SK-N-SH (cell line): ENCODE data around the gene MATN4. TPM values are rescaled to one million over a fixed set of nuclear protein-coding genes. Genes with fewer than 3 reads are reported as not detected.

Experiments used
- CTCF ChIA-PET: fragments of 300-600, 350-600 bp; formaldehyde crosslinking; extraction: SDS; loops from one replicate; lab custom pipeline; 2021; lab: Yijun Ruan, JAX
- POLR2A ChIA-PET: fragments of 350-600 bp; sonication (Branson Sonifier 250); formaldehyde crosslinking; extraction: SDS; loops from one replicate; lab custom pipeline; 2020; ENCODE audit warnings: antibody characterized with exemption, inconsistent platforms; lab: Yijun Ruan, JAX
- DNase-seq: peaks from one replicate; pipeline ENCODE4 v3.0.0; 2012
- H2AFZ ChIP-seq: fragments of 200-600 bp; sonication (generic); 2 replicates; pipeline ENCODE4 v1.8.1; 2016; ENCODE audit warnings: antibody characterized with exemption, mild to moderate bottlenecking, low read depth
- H3F3A ChIP-seq: fragments of 200-600 bp; sonication (generic); replicated peaks from 2 replicates; pipeline ENCODE3; 2016; ENCODE audit warnings: antibody characterized with exemption, mild to moderate bottlenecking; ENCODE audit not compliant: insufficient read depth
- H3K27ac ChIP-seq, 2 experiments: fragments of 200-500 bp in 1 of 2; fragments of 200-600 bp in 1 of 2; sonication (Bioruptor generic) in 1 of 2; sonication (generic), shearing (Covaris generic) in 1 of 2; 2 replicates each; pipeline versions ENCODE4 v1.5.1 to v1.6.1; 2014 to 2016; ENCODE audit warnings: low read depth in 2 of 2, inconsistent platforms in 1 of 2, low read length in 1 of 2, mild to moderate bottlenecking in 1 of 2, mixed read lengths in 1 of 2
- H3K27me3 ChIP-seq: fragments of 200-600 bp; sonication (generic), shearing (Covaris generic); 2 replicates; pipeline ENCODE4 v1.6.1; 2016; ENCODE audit warnings: mixed run types; ENCODE audit not compliant: insufficient read depth
- H3K36me3 ChIP-seq, 2 experiments: fragments of 200-500 bp in 1 of 2; fragments of 200-600 bp in 1 of 2; sonication (Bioruptor generic) in 1 of 2; sonication (generic) in 1 of 2; replicated peaks in 1 of 2; 2 replicates each; pipeline versions ENCODE3 to v1.5.1; 2014 to 2016; ENCODE audit warnings: low read length in 1 of 2, mild to moderate bottlenecking in 1 of 2; ENCODE audit not compliant: insufficient read depth in 2 of 2, control insufficient read depth in 1 of 2
- H3K4me1 ChIP-seq, 2 experiments: fragments of 200-500 bp in 1 of 2; fragments of 200-600 bp in 1 of 2; sonication (Bioruptor generic) in 1 of 2; sonication (generic), shearing (Covaris generic) in 1 of 2; 2 replicates each; pipeline versions ENCODE4 v1.5.1 to v1.6.1; 2014 to 2016; ENCODE audit warnings: low read depth in 1 of 2, low read length in 1 of 2, mixed run types in 1 of 2; ENCODE audit not compliant: insufficient read depth in 2 of 2, control insufficient read depth in 1 of 2
- H3K4me2 ChIP-seq: fragments of 200-600 bp; sonication (generic), shearing (Covaris generic); 2 replicates; pipeline ENCODE4 v1.6.1; 2017; ENCODE audit warnings: mixed run types
- H3K4me3 ChIP-seq, 2 experiments: fragments of 200-500 bp in 1 of 2; fragments of 200-600 bp in 1 of 2; sonication (Bioruptor generic) in 1 of 2; sonication (generic), shearing (Covaris generic) in 1 of 2; 2 replicates each; pipeline versions ENCODE4 v1.5.1 to v1.8.1; 2014 to 2016; ENCODE audit warnings: low read depth in 2 of 2, inconsistent platforms in 1 of 2, low read length in 1 of 2, mild to moderate bottlenecking in 1 of 2, mixed read lengths in 1 of 2, moderate library complexity in 1 of 2
- H3K79me2 ChIP-seq: fragments of 200-600 bp; sonication (generic); 2 replicates; pipeline ENCODE4 v1.8.1; 2017; ENCODE audit warnings: mild to moderate bottlenecking; ENCODE audit not compliant: insufficient read depth
- H3K9ac ChIP-seq: fragments of 200-600 bp; sonication (generic); 2 replicates; pipeline ENCODE4 v1.6.1; 2017; ENCODE audit warnings: mixed run types
- H3K9me2 ChIP-seq: fragments of 200-600 bp; sonication (generic); 2 replicates; pipeline ENCODE4 v1.6.1; 2017; ENCODE audit warnings: mixed run types
- H3K9me3 ChIP-seq: fragments of 200-600 bp; sonication (generic); 2 replicates; pipeline ENCODE4 v1.6.1; 2017; ENCODE audit warnings: mixed run types, mild to moderate bottlenecking, moderate library complexity
- H4K20me1 ChIP-seq: fragments of 200-600 bp; sonication (generic); 2 replicates; pipeline ENCODE4 v1.6.1; 2017; ENCODE audit warnings: mild to moderate bottlenecking, mixed run types; ENCODE audit not compliant: insufficient read depth
- CHD2 ChIP-seq: fragments of 150-350 bp; IDR thresholded peaks from 2 replicates; pipeline ENCODE4 v1.6.1; 2018; ENCODE audit warnings: low read length; ENCODE audit not compliant: partially characterized antibody
- EP300 ChIP-seq, 2 experiments: IDR thresholded peaks; 2 replicates each; pipeline versions ENCODE4 v1.4.0 to v1.6.1; 2012; ENCODE audit warnings: borderline replicate concordance in 1 of 2, low read depth in 1 of 2, low read length in 1 of 2
- FOSL2 ChIP-seq: IDR thresholded peaks from 2 replicates; pipeline ENCODE4 v1.4.0; 2012; ENCODE audit warnings: low read depth, mild to moderate bottlenecking, moderate library complexity, borderline replicate concordance
- FOXM1 ChIP-seq: IDR thresholded peaks from 2 replicates; pipeline ENCODE4 v1.4.0; 2012; ENCODE audit warnings: low read depth, mild to moderate bottlenecking
- GABPA ChIP-seq: IDR thresholded peaks from 2 replicates; pipeline ENCODE4 v1.4.0; 2012; ENCODE audit warnings: low read depth, mild to moderate bottlenecking
- MEF2A ChIP-seq: IDR thresholded peaks from 2 replicates; pipeline ENCODE4 v1.4.0; 2012; ENCODE audit warnings: low read depth, borderline replicate concordance
- NRF1 ChIP-seq: IDR thresholded peaks from 2 replicates; pipeline ENCODE4 v1.6.1; 2012; ENCODE audit warnings: low read depth, mild to moderate bottlenecking, low read length
- RCOR1 ChIP-seq: fragments of 150-350 bp; IDR thresholded peaks from 2 replicates; pipeline ENCODE4 v1.6.1; 2017; ENCODE audit warnings: antibody characterized with exemption, low read length
- RFX5 ChIP-seq: IDR thresholded peaks from 2 replicates; pipeline ENCODE4 v1.6.1; 2012; ENCODE audit warnings: mild to moderate bottlenecking, improper control_type of control experiment, low read length
- TAF1 ChIP-seq: IDR thresholded peaks from 2 replicates; pipeline ENCODE4 v1.6.1; 2012; ENCODE audit warnings: low read depth, mild to moderate bottlenecking, low read length, moderate library complexity, borderline replicate concordance
- USF1 ChIP-seq: IDR thresholded peaks from 2 replicates; pipeline ENCODE4 v1.4.0; 2012; ENCODE audit warnings: low read depth, borderline replicate concordance
- YY1 ChIP-seq: IDR thresholded peaks from 2 replicates; pipeline ENCODE4 v1.4.0; 2012; ENCODE audit warnings: low read depth, mild to moderate bottlenecking
- WGBS: methylation state at CpG from one replicate; pipeline ENCODE4 v1.1.6; 2017; ENCODE audit warnings: low lambda C conversion rate; 5-methylcytosine and 5-hydroxymethylcytosine counted together
- polyA plus RNA-seq, 3 experiments: library from polyadenylated mRNA; depleted of rRNA; stranded (reverse); fragments of >200 nt; gene quantifications; 2 replicates each; pipeline ENCODE4 v1.2.3, GENCODE V29; 2012
- TF ChIP-seq, protein P1 (sequence below): IDR thresholded peaks from 2 replicates; pipeline ENCODE4 v1.4.0; 2012; ENCODE audit warnings: low read depth
- TF ChIP-seq, protein P2 (sequence below): fragments of 150-350 bp; IDR thresholded peaks from 2 replicates; pipeline ENCODE4 v1.6.1; 2016; ENCODE audit warnings: mild to moderate bottlenecking, low read depth, low read length
- TF ChIP-seq, protein P3 (sequence below): fragments of 200-600 bp; sonication (generic); IDR thresholded peaks from 2 replicates; pipeline ENCODE4 v1.6.1; 2017; ENCODE audit warnings: antibody characterized with exemption, mild to moderate bottlenecking, moderate library complexity

Gene MATN4
- polyA plus RNA-seq, 1 of the 3 experiments (the other 2 are of a cell fraction): 0.16 TPM

- TF ChIP-seq, protein P1, sequence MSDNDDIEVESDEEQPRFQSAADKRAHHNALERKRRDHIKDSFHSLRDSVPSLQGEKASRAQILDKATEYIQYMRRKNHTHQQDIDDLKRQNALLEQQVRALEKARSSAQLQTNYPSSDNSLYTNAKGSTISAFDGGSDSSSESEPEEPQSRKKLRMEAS: no peak
- TF ChIP-seq TAF1: no peak
- TF ChIP-seq EP300 (IDR thresholded peaks at IDR 0.05; ENCODE audit: borderline replicate concordance in 1 of 2, low read depth in 1 of 2, low read length in 1 of 2): no peak
- TF ChIP-seq USF1: no peak
- no peak for TF ChIP-seq NRF1
- TF ChIP-seq FOSL2: no peak
- TF ChIP-seq YY1: no peak
- no peak for TF ChIP-seq GABPA
- TF ChIP-seq MEF2A: no peak
- no peak for TF ChIP-seq FOXM1
- no peak for TF ChIP-seq RCOR1
- TF ChIP-seq RFX5: no peak
- TF ChIP-seq, protein P2, sequence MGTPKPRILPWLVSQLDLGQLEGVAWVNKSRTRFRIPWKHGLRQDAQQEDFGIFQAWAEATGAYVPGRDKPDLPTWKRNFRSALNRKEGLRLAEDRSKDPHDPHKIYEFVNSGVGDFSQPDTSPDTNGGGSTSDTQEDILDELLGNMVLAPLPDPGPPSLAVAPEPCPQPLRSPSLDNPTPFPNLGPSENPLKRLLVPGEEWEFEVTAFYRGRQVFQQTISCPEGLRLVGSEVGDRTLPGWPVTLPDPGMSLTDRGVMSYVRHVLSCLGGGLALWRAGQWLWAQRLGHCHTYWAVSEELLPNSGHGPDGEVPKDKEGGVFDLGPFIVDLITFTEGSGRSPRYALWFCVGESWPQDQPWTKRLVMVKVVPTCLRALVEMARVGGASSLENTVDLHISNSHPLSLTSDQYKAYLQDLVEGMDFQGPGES: no peak
- TF ChIP-seq, protein P3, sequence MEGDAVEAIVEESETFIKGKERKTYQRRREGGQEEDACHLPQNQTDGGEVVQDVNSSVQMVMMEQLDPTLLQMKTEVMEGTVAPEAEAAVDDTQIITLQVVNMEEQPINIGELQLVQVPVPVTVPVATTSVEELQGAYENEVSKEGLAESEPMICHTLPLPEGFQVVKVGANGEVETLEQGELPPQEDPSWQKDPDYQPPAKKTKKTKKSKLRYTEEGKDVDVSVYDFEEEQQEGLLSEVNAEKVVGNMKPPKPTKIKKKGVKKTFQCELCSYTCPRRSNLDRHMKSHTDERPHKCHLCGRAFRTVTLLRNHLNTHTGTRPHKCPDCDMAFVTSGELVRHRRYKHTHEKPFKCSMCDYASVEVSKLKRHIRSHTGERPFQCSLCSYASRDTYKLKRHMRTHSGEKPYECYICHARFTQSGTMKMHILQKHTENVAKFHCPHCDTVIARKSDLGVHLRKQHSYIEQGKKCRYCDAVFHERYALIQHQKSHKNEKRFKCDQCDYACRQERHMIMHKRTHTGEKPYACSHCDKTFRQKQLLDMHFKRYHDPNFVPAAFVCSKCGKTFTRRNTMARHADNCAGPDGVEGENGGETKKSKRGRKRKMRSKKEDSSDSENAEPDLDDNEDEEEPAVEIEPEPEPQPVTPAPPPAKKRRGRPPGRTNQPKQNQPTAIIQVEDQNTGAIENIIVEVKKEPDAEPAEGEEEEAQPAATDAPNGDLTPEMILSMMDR: no peak
- no peak for TF ChIP-seq CHD2
- H3K27ac ChIP-seq: no peak overlapping the region
- no peaks in the 10 kb centered on the region for H4K20me1 ChIP-seq
- H3K9me3 ChIP-seq: no peaks in the 10 kb centered on the region
- POLR2A ChIA-PET: interaction anchor here (1.1 to 1.9 kb wide), 3 partner anchors 44 to 452 kb away, joined by 3 to 5 read pairs (median 4); partner anchors contain the start of gene SYS1
- H3K4me3 ChIP-seq: no peak overlapping the region
- no peak for DNase-seq
- WGBS: 63% methylated on average over 7 of the region's 7 CpGs
- no peak overlapping the region for H3K4me2 ChIP-seq
- H3K9me2 ChIP-seq: no peaks in the 10 kb centered on the region
- no peaks in the 10 kb centered on the region for H3K79me2 ChIP-seq
- peaks cover 4% of the 10 kb centered on the region for H3F3A ChIP-seq
- H3K36me3 ChIP-seq: no peaks in the 10 kb centered on the region
- peaks cover 0 to 4% of the 10 kb centered on the region in 2 experiments; a peak in 1 of 4 replicates for H3K4me1 ChIP-seq
- no peak overlapping the region for H3K9ac ChIP-seq
- no peak overlapping the region for H2AFZ ChIP-seq
- CTCF ChIA-PET: interaction anchor here (0.6 to 9.8 kb wide), 34 partner anchors 10 to 516 kb away, joined by 3 to 122 read pairs (median 6); partner anchors contain the start of genes DNTTIP1, MATN4, RBPJL and SDC4
- peaks cover 12% of the 10 kb centered on the region; the same call in 1 of the 2 replicates for H3K27me3 ChIP-seq
These were observed 10.4 kb upstream of the MATN4 start for GRCh38 chr20:45318386-45318939.
